ENCODE measurements around the gene TRAPPC12.

The TRAPPC12 gene

DNA sequence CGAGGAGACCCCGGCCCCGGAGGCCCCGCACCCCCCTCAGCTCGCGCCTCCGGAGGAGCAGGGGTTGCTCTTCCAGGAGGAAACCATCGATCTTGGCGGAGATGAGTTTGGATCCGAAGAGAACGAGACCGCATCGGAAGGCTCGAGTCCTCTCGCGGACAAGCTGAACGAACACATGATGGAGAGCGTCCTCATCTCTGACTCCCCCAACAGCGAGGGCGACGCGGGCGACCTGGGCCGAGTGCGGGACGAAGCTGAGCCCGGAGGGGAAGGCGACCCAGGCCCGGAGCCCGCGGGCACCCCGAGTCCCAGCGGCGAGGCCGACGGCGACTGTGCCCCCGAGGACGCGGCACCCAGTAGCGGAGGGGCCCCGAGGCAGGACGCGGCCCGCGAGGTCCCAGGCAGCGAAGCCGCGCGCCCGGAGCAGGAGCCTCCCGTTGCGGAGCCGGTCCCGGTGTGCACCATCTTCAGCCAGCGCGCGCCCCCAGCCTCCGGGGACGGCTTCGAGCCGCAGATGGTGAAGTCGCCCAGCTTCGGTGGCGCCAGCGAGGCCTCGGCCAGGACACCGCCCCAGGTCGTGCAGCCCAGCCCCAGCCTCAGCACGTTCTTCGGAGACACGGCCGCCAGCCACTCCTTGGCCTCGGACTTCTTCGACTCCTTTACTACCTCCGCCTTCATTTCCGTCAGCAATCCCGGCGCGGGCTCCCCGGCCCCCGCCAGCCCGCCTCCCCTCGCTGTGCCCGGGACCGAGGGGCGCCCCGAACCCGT is 8.3 kb downstream of the TRAPPC12 start:
- TF ChIP-seq Cebpa-rat (IDR thresholded peaks at IDR 0.05): no peak
- H4K20me1 ChIP-seq: peaks cover 25% of the 10 kb centered on the region; the same call in 1 of the 2 replicates
- H3K27ac ChIP-seq: no peak overlapping the region
- H3K36me3 ChIP-seq: peaks cover 72% of the 10 kb centered on the region
- H3K9ac ChIP-seq: no peak overlapping the region
- H3K4me1 ChIP-seq: peaks cover 4% of the 10 kb centered on the region; the same call in 1 of the 2 replicates
- H3K4me3 ChIP-seq: no peak overlapping the region
- no peaks in the 10 kb centered on the region for H3K27me3 ChIP-seq
- no peak overlapping the region for H3K4me2 ChIP-seq
- H3K9me3 ChIP-seq: peaks cover 4% of the 10 kb centered on the region; the same call in 1 of the 2 replicates

DNA sequence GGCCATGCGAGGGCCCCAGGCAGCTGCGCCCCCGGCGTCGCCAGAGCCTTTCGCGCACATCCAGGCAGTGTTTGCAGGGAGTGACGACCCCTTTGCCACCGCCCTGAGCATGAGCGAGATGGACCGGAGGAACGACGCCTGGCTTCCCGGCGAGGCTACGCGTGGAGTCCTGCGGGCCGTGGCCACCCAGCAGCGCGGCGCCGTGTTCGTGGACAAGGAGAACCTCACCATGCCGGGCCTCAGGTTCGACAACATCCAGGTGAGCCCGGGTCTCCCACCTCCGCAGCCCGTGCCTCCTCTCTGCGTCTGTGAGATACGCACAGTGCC is 8.9 kb downstream of the TRAPPC12 start:
- H3K4me3 ChIP-seq: no peak overlapping the region
- H3K36me3 ChIP-seq: peaks cover 77% of the 10 kb centered on the region
- no peak overlapping the region for H3K9ac ChIP-seq
- TF ChIP-seq Cebpa-rat (IDR thresholded peaks at IDR 0.05): no peak
- peaks cover 4% of the 10 kb centered on the region; the same call in 1 of the 2 replicates for H3K9me3 ChIP-seq
- no peaks in the 10 kb centered on the region for H3K27me3 ChIP-seq
- H3K4me2 ChIP-seq: no peak overlapping the region
- H3K4me1 ChIP-seq: peaks cover 4% of the 10 kb centered on the region; the same call in 1 of the 2 replicates
- no peak overlapping the region for H3K27ac ChIP-seq
- peaks cover 25% of the 10 kb centered on the region; the same call in 1 of the 2 replicates for H4K20me1 ChIP-seq

DNA sequence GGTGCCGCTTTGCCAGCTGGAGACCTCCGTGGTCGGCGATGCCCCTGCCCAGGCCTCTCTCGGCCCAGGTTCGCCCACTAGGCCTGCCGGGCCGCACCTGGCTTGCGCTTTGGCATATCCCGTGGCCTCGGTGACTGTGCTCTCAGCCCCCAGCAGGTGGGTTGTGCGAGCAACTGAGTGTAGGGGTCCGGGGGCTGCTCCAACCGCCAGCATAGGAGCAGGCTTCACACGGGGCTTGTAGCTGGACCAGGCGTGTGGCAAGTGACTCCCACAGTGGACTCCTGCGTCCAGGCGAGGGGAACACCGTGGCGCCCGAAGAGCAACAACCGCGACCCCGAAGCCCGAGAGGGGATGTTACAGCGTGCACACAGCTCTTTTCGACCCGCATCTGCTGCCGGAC is 9.7 kb downstream of the TRAPPC12 start:
- H3K4me1 ChIP-seq: peaks cover 4% of the 10 kb centered on the region; the same call in 1 of the 2 replicates
- peaks cover 25% of the 10 kb centered on the region; the same call in 1 of the 2 replicates for H4K20me1 ChIP-seq
- no peak overlapping the region for H3K27ac ChIP-seq
- no peak overlapping the region for H3K4me3 ChIP-seq
- no peak for TF ChIP-seq Cebpa-rat (IDR thresholded peaks at IDR 0.05)
- H3K9ac ChIP-seq: no peak overlapping the region
- no peak overlapping the region for H3K4me2 ChIP-seq
- peaks cover 9% of the 10 kb centered on the region for H3K9me3 ChIP-seq
- H3K27me3 ChIP-seq: no peaks in the 10 kb centered on the region
- peaks cover 77% of the 10 kb centered on the region for H3K36me3 ChIP-seq

DNA sequence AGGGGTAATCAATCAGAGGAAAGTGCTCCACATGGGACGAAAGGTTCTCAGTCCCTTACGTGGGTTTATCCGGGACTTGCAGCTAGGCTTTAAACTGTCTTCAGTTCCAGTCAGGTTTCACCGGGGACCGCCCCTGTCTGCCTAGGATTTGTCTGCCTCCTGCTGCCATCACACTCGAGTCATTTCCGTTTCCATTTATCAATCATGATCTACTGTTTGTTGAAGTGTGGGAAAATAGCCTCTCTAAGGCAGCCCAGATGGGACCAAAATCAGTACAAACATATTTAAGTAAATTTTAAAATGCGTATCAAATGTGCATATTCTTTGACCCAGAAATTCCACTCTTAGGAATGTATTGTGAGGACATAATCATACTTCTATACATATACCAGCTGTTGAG is 10.5 kb downstream of the TRAPPC12 start:
- Histone ChIP-seq H3K4me2 (no peak overlapping the region), H3K36me3 (peaks cover 82% of the 10 kb centered on the region), H4K20me1 (peaks cover 25% of the 10 kb centered on the region; the same call in 1 of the 2 replicates), H3K9me3 (peaks cover 13% of the 10 kb centered on the region), H3K4me1 (peaks cover 4% of the 10 kb centered on the region; the same call in 1 of the 2 replicates), H3K27me3 (no peaks in the 10 kb centered on the region), H3K27ac (no peak overlapping the region), H3K9ac (no peak overlapping the region), H3K4me3 (no peak overlapping the region)
- TF ChIP-seq Cebpa-rat (IDR thresholded peaks at IDR 0.05): no peak

DNA sequence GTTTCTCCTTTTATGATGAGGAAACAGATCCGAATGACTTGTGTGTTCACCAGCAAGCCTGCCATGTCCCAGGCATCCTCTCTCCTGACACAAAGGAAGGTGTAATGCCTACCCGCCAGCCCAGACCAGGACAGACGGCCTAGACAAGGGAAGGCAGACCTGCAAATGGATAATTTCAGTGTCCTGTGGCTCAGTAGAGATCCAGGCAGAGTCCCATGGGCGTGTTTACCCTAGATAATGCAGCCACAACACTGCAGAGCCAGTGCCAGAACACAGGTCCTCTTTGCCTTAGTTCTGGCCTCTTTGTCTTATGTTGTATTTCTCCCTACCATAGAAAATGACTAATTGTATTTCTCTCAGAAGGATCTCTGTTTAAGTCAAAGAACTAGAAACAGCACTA is 12.7 kb downstream of the TRAPPC12 start:
- TF ChIP-seq Cebpa-rat (IDR thresholded peaks at IDR 0.05): no peak
- H3K9ac ChIP-seq: no peak overlapping the region
- no peak overlapping the region for H3K4me2 ChIP-seq
- no peak overlapping the region for H3K27ac ChIP-seq
- H3K27me3 ChIP-seq: no peaks in the 10 kb centered on the region
- H3K4me3 ChIP-seq: no peak overlapping the region
- H3K36me3 ChIP-seq: peaks cover 90% of the 10 kb centered on the region
- peaks cover 32% of the 10 kb centered on the region for H3K9me3 ChIP-seq
- H4K20me1 ChIP-seq: peaks cover 25% of the 10 kb centered on the region; the same call in 1 of the 2 replicates
- H3K4me1 ChIP-seq: no peaks in the 10 kb centered on the region

DNA sequence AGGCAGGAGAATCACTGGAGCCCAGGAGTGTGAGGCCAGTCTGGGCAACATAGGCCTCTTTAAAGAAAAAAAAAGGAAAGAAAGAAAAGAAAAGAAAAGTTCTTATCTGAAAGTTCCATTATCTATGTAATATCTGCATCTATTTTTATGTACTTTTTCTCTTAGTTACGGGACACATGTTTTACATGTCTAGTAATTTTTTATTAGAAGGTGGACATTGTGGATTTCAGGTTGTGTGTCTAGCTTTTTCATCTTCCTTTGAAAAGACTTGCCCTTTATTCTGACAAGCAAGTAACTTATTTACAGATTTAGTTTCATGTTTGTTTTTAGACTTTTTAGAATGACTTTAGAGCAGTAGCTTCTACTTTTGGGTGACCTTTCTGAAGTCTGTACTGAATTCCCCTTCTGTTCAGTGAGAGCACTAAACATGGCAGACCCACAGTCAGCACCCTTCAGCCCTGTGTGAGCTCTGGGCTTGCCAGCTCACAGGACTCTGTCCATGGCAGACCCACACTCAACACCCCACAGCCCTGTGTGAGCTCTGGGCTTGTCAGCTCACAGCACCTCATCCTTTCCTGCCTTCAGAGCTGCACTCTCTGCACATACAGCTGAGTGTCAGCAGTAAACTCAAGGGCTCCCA is 17.5 kb downstream of the TRAPPC12 start:
- peaks cover 17% of the 10 kb centered on the region; the same call in 1 of the 2 replicates for H4K20me1 ChIP-seq
- no peak overlapping the region for H3K9ac ChIP-seq
- H3K36me3 ChIP-seq: peaks cover 85% of the 10 kb centered on the region
- H3K27ac ChIP-seq: no peak overlapping the region
- no peak overlapping the region for H3K4me2 ChIP-seq
- H3K27me3 ChIP-seq: no peaks in the 10 kb centered on the region
- H3K4me1 ChIP-seq: no peaks in the 10 kb centered on the region
- no peak for TF ChIP-seq Cebpa-rat (IDR thresholded peaks at IDR 0.05)
- H3K9me3 ChIP-seq: peaks cover 30% of the 10 kb centered on the region
- no peak overlapping the region for H3K4me3 ChIP-seq

DNA sequence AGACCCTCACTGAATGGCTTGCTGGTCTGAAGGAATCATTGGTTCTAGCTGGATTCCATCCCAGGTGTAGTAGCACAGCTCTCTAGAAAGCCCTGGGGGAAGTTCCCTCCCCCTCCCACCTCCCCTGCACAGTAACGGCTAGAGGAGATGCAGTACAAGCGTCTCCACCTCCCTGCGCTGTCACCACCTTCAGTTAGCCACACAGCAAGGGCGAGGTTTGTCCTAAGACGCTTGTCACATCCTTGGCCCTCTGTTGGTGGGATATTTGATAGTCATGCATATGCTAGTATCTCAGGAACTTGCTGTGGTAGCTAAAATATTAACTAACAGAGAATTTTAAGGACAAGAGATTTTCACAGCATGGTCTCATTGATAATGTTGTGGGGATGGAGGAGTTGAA is 19.4 kb downstream of the TRAPPC12 start:
- no peak overlapping the region for H3K4me3 ChIP-seq
- peaks cover 29% of the 10 kb centered on the region for H3K9me3 ChIP-seq
- no peak overlapping the region for H3K9ac ChIP-seq
- 0 out of 2 replicates have a peak, but pooled peaks cover 3% of the 10 kb centered on the region for H3K4me1 ChIP-seq
- peaks cover 16% of the 10 kb centered on the region; the same call in 1 of the 2 replicates for H4K20me1 ChIP-seq
- H3K27me3 ChIP-seq: no peaks in the 10 kb centered on the region
- H3K4me2 ChIP-seq: no peak overlapping the region
- H3K36me3 ChIP-seq: peaks cover 83% of the 10 kb centered on the region
- no peak for TF ChIP-seq Cebpa-rat (IDR thresholded peaks at IDR 0.05)
- no peak overlapping the region for H3K27ac ChIP-seq

DNA sequence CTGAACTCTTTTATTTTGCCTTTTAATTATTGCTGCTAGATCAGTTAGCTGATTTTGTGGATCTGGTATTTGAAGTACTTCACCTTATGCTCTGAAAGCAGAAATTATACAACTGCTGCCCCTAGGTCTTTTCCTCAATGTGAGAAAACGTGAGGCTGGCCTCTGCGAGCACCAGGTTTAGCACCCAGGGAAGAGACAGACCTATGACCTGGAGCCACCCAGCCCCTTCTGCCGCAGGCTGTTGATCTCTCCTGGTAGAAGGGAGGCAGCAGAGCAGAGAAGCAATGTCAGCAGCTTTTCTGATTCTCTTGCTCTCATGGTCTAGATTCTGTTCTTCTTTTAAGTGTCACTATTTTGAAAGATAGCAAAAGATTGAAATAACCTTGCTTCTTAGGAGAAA is 19.9 kb downstream of the TRAPPC12 start:
- Histone ChIP-seq H3K27ac (no peak overlapping the region), H3K4me1 (0 out of 2 replicates have a peak, but pooled peaks cover 3% of the 10 kb centered on the region), H3K36me3 (peaks cover 83% of the 10 kb centered on the region), H3K9me3 (peaks cover 24% of the 10 kb centered on the region), H3K9ac (no peak overlapping the region), H3K27me3 (no peaks in the 10 kb centered on the region), H3K4me2 (no peak overlapping the region), H4K20me1 (peaks cover 16% of the 10 kb centered on the region; the same call in 1 of the 2 replicates), H3K4me3 (no peak overlapping the region)
- no peak for TF ChIP-seq Cebpa-rat (IDR thresholded peaks at IDR 0.05)

DNA sequence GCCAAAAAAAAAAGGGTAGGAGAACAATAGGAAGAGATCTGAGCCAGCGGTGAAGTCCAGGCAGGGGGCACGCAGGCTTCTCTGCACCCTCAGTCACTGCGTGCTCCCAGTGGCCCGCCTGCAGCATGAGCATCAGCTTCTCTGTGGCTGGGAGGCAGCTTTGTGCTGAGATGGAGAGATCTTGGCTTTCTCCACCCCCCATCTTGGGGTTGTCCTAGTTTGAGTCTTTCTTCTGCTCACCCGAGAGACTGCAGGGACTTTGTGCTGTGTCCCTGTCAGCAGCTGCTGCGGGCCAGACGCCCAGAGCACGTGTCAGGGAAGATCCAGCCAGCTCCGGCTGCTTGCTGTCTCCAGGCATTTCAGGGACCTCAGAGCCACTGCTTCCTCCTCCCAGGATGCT is 20.3 kb downstream of the TRAPPC12 start:
- 0 out of 2 replicates have a peak, but pooled peaks cover 3% of the 10 kb centered on the region for H3K4me1 ChIP-seq
- peaks cover 16% of the 10 kb centered on the region; the same call in 1 of the 2 replicates for H4K20me1 ChIP-seq
- peaks cover 22% of the 10 kb centered on the region for H3K9me3 ChIP-seq
- no peak overlapping the region for H3K4me3 ChIP-seq
- H3K9ac ChIP-seq: no peak overlapping the region
- peaks cover 86% of the 10 kb centered on the region for H3K36me3 ChIP-seq
- H3K4me2 ChIP-seq: no peak overlapping the region
- no peaks in the 10 kb centered on the region for H3K27me3 ChIP-seq
- TF ChIP-seq Cebpa-rat (IDR thresholded peaks at IDR 0.05): no peak
- H3K27ac ChIP-seq: no peak overlapping the region
